ENCODE data around the gene GDAP1L1.
"Not testable (repeated sequence)": the region's sequence is repeated elsewhere in the genome, so short reads cannot be mapped to it uniquely, and the experiment has no call there.

Gene GDAP1L1

DNA sequence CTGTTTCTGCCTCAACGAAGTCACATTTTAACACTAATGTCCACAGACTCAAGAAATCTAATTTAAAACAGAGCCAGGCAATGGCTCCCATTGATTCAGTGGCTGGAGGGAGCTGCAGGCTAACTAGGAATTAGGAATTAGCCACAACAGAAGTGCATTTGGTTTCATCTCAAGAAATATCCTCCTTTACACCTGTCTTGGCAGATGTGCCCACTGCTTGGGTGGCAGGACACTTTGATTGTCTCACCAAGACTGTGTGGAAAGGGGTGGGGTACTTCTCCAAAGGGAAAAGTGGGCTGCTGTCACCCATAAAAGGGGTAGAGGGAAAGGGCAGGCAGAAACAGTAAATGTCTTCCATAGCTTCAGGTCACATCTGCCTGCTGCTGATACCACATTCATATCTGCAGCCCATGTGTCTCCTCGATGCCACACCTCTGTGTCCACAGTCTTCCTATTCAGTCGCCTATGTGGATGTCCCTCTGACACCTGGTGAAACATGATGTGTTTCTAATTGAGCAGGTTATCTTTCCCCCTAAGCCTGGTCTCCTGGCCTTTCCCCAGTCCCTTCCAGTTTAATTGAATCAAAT, 25.6 kb upstream of the GDAP1L1 start:
- no peak for DNase-seq

DNA sequence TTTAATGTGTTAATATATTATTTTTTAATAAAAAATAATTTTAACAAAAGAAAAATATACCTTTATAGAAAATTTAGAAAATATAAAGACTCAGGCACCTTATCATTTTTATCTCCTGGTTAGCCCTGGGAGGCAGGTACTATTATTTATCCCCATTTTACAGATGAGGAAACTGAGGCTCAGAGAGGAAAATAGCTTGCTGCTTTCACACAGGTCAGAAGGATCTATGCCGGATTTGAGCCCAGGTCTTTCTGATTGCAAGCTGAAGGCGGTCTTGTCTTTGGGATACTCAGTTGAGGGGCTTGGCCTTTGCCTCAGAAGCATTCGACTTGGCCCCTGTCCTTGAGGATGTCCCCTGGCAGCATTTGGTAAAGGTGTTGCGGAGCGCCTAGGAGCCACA, 25.1 kb upstream of the GDAP1L1 start:
- DNase-seq, result no peak

DNA sequence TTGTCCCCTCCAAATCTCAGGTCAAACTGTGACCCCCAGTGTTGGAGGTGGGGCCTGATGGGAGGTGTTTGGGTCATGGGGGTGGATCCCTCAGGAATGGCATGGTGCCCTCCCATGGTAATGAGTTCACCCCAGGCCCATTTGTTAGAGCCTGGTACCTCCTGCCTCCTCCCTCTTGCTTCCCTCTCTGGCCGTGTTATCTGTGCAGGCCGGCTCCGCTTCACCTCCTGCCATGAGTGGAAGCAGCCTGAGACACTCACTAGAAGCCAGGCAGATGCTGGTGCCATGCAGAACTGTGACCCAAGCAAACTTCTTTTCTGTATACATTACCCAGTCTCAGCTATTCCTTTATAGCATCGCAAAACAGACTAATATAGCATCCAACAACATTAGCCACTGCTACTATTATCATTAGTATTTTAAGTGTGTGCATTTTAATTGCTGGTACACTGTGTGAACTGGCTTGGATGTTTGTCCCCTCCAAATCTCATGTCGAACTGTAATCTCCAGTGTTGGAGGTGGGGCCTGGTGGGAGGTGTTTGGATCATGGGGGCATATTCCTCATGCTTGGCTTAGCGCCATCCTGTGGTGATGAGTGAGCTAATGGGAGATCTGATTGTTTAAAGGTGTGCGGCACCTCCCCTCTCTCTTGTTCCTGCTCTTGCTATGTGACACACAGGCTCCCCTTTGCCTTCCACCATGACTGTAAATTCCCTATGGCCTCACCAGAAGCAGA, 24.3 kb upstream of the GDAP1L1 start:
- DNase-seq, result no peak

DNA sequence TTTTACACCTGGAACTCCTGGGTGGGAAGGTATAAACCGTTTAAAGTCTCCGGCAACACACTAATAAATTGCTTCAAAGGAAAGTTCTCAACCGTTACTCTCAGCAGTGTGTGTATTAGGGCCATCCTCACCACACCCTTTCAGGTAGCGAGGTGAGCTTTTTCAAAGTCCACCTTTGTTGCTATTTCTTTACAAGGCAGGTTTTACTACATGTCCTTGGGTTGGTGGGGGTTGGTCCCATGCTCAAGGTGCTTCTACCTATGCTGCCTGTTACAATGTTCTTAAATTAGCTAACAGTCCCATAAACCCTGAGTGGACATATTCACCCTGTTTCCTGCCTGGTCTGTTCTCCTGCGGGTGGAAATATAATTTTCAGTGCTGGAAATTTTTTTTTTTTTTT, 23.4 kb upstream of the GDAP1L1 start:
- no peak for DNase-seq

DNA sequence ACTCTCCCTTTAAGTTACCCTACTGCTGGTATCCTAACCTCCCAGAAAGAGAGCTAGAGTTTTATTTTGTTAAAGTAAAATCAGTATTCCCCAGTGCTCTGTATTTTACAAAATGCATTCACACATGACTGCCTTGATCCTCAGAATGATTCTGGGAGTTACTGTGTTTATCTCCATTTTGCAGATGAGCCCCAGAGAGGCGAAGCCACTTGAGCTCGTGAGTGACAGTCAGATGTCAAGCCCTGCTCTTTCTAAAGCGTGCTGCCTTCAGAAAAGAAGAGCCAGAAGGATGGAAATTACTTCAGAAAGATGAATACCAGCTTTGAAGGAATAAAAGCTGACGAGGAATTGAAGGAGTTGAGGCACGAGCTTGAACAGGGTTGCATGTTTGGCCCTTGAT, 22.5 kb upstream of the GDAP1L1 start:
- DNase-seq, result no peak

DNA sequence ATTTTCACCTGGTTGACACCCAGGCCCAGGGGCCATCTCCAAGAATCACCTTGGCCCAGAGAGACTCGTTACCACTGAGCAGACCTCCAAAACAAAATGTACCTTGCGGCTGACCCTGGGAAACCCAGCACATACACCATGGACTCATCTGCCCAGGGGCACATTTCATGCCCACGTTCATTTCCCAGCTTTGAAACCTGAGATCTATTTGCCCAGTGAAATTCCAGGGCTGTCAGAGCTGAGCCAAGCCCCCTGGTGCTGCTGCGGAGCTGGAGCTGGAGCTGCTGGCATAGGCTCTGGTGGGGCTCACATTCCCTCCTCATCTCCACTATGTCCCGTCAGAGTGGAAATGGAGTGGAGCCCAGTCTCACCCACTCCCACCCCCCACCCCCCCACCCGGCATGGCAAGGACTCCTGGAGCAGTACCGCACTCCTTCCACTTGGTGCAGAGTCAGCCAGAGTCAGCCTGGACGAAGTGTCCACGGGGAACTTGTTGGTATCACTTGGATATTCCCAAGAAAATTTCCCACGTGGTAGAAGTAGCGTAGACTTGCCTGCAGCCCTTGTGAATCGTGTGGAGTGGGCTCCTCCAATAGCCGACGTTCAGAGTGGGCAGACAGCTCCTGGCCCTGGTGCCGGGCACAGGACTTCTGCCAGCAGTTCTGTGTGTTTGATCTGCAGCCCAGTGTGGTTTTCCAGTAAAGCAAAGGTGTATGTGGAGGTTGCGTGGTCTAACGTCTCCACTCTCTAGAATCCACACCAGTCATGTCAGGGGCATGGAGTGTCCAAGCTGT, 18.4 kb upstream of the GDAP1L1 start:
- DNase-seq, result no peak

DNA sequence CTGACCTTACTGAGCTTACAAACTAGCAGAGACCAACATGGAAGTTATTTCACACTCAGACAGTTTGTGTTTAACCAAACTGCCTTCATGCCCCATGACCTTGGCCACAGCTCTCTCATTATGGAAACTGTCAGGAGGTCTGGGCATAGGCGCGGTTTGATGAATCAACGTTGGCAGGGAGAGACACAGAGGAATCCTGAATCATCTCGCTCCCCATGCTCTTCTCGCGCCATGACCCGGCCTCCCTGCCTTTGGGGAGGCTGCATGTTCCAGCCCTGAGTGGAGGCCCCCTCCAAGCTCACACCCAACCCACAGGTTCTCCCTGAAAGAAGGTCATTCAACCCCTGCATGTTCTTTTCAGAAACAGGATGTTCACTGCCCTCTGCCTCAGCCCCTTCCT, 15.9 kb upstream of the GDAP1L1 start:
- DNase-seq, result no peak

DNA sequence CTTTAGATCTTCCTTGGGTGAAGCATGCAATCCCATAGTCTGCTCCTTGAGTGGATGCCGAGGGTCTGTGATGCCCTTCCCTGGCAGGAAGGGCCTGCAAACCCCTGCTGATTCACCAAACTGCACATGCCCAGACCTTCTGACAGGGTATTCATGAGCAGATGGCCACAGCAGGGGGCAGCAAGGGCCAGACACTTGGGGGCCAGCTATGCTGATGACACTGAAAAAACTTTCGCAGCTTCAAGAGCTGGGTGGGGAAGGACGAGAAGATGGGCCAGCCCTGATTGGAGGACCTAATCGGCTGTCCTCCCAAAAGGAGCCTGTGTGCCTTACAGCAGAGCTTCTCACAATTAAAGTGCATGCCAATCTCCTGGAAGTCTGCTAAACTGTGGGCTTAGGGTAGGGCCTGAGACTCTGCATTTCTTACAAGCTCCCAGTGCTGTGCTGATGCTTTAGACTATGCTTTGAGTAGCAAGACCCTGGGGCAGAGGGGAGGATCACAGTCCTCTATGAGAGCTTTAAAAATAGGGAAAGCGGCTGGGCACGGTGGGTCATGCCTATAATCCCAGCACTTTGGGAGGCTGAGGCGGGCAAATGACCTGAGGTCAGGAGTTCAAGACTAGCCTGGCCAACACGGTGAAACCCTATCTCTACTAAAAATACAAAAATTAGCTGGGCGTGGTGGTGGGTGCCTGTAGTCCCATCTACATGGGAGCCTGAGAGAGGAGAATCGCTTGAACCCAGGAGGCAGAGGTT, 15.2 kb upstream of the GDAP1L1 start:
- no peak for DNase-seq

DNA sequence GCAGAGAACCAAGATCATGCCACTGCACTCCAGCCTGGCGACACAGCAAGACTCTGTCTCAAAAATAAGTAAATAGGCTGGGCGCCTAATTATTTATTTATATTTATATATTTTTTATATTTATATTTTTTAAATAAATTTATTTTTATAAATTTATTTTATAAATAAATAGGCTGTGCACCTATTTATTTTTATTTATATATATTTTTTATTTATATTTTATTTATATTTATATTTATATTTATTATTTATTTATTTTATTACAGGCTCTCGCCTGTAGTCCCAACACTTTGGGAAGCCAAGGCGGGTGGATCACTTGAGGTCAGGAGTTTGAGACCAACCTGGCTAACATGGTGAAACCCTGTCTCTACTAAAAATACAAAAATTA, 14.6 kb upstream of the GDAP1L1 start:
- DNase-seq, result not testable (repeated sequence)

DNA sequence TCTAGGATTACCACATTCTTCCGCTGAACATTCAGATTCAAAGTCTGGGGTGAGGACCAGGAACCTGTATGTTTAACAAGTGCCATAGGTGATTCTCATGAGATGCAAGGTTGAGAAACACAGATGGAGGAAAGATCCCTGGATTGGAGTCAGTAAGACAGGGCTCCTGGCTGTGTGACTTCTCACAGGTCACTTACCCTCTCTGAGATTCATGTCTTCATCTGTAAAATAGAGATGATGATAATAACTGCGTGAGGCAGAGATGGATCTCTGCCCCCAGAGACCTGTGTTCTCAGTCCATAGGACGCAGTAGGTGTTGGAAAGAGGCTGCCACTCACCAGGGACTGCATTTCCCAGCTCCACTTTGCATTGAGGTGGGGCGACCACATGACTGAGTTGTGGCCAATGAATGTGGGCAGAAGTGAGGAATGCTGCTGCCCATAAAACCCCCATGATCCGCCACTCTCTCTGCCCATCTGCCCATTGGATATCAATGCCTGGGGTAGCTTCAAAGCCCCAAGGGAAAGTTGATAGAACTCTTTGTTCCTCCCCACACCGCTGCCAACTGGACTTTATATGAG, 13.6 kb upstream of the GDAP1L1 start:
- DNase-seq, result no peak

DNA sequence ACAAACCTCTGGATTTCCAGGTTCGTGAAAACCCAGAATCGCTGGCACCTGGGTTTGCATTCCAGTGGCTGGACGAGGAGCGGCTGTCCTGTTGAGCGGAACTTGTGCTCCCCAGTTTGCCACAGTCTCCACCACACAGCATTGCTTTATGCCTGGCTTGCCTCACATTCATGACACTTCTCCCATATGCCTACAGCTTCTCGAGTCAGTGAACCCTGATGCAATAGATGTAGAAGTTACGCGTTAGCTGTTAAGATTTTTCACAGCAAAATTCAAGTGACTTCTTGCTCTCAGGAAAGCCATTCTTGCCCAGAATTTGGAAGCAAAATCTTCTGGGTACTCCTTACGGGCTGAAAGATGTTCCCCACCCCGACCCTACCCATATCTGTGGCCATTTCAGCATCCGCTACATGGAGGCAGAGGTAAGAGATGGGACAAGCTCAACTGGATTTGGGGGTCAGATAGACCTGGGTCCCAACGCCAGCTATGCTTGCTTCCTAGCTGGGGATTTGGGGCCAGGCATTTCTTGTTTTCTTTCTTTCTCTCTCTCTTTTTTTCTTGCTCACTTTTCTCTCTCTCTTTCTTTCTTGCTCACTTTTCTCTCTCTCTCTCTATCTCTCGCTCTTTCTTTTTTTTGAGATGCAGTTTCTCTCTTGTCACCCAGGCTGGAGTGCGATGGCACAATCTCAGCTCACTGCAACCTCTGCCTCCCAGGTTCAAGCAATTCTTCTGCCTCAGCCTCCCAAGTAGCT, 12.4 kb upstream of the GDAP1L1 start:
- DNase-seq, result no peak

DNA sequence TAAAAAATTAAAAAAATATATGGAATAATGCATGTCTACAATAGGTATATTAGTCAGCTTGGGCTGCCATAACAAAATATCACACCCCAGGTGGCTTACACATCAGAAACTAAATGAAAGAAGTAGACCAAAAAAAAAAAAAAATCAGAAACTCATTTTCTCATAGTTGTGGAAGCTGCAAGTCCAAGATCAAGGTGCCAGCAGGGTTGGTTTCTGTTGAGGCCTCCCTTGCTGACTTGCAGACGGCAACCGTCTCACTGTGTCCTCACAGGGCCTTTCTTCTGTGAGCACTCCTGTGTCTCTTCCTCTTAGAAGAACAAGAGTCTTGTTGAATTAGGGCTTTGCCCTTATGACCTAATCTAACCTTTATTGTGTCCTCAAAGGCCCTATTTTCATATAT, 11.4 kb upstream of the GDAP1L1 start:
- no peak for DNase-seq

DNA sequence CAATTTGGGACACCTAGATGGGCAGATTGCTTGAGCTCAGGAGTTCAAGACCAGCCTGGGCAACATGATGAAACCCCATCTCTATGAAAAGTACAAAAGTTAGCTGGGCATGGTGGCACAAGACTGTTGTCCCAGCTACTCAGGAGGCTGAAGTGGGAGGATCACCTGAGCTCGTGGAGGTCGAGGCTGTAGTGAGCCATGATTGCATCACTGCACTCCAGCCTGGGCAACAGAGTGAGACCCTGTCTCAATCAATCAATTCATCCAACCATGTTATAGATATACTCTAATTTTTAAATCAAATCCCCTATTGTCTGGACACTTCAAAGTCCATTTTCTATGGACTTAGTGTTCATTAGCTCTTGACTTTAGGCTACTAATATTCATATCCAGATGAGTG, 10.3 kb upstream of the GDAP1L1 start:
- not testable (repeated sequence) for DNase-seq

DNA sequence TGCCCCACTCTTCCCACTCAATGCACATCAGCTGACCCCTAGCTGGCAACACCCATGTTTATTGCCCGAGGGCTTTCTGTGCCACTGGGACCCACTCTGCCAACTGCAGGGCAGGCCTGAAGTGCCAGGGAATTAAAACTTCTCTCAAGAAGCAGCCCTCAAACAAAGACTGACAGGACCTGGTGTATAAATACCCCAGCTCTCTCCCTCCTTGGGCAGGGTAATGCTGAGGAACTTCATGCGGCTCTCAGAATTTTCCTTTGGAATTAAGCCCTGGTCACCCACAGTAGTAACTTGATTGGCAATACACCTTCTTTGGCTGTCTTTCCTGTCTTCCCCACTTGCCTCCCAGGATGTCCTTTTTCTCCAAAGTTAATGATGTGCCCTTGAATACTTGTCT, 5.3 kb upstream of the GDAP1L1 start:
- DNase-seq, result no peak

DNA sequence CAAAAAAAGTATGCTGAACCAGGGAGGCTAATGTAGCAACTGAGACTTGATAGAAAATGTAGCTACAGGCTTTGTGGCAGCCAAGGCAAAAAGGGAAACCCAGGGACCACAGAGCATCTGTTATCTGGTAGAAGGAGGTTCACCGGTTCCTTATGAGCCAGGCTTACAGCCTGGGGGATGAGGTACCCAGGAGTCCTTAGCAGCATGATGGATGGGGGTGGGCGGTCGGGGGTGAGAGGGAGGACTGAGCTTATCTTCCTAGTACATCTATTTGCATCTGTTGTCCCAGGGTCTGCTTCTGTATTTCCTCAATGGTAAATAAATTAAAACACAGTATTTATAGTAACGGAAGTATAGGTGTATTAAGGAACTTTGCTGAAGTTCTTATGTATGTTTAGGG, 1.1 kb upstream of the GDAP1L1 start:
- DNase-seq, result no peak

DNA sequence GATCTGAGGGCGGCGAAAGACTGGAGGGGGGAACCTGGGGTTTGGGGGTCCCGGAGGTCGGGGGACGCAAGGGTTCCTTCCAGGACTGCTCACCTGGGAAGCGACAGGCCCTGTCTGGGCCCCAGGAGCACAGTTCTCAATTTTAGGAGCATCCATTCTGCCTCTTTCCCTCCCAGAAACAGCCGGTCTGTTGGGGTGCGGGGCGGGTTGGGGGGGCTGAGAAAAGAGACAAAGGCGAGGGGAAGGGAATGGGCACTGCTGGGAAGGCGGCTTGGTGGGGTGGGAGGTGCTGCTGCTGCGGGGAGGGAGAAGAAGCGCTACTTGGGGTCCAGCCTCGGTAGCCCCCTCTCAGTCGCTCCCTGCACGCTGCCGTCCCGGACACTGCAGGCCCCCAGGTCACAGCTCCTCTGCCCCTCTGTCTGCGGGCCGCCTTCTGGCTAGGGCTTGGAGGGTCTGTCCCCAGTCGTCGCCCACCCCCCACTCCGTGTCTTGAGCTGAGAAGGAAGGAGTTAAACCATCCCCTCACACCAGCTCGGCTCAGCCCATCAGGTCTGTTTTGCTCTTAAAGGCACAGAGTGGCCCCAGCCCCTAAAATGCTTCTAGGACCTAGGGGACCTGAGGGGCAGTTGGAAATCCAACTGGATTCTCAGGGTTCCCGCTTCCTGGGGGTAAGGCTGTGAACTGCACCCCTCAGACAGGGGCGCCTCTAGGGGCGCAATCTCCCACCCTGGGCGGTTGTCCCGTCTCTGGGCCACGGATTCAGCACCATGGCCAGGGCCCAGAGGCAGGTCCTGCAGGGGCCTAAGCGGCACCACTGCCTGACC, 690 bp downstream of the GDAP1L1 start:
- DNase-seq, result no peak

DNA sequence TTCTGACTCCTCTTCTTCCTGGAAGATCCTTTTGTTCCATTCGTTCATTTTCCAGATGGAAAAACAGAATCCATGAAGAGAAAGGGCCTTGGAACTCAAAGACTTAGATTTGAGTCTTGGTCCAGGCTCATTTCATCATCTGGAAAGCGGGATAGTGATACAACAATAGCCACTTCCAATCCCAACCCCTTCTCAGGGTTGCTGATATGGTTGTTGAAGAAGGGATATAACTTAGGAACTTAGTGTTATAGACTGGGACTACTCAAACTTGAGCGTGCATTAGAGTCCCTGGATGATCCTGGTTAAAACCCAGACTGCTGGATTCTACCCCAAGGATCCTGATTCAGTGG, 1.3 kb downstream of the GDAP1L1 start:
- no peak for DNase-seq

DNA sequence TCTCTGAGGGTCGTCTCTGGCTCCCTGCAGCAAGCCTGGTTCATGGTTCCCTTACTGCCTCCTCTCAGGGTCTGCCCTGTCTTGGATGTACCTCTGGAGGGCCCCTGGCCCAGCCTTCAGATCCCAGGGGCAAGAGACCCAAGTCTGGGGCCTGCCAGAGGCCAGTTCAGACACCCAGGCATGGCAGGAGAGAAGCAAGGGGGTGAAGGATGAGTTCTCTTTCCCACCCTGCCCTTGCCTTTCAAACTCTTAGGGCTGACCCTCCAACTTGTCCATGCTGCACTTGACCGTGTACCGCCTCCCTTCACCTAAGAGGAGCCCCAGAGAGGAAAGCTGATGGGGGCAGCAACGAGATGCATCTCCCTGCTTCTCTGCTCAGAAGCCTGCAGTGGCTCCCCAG, 4.2 kb downstream of the GDAP1L1 start:
- DNase-seq, result no peak

DNA sequence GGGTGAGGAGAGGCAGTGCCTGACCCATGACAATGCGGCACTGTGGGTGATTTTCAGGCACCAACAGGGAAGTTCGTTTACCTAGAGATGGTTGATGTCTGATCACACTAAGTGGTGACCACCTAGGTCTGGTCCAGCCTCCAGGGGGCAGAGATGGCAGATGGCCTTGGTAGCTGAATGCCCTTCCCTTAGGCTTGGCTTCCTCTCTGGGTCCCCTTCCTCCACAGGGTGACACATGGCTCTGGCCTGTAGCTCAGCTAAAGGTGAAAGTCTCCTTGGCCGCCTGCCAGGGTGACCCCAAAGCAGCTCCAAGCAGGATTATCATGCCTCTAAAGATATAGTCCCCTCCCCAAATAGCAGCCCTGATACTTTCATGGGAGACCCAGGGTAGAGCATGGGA, 6.4 kb downstream of the GDAP1L1 start:
- DNase-seq, result no peak

DNA sequence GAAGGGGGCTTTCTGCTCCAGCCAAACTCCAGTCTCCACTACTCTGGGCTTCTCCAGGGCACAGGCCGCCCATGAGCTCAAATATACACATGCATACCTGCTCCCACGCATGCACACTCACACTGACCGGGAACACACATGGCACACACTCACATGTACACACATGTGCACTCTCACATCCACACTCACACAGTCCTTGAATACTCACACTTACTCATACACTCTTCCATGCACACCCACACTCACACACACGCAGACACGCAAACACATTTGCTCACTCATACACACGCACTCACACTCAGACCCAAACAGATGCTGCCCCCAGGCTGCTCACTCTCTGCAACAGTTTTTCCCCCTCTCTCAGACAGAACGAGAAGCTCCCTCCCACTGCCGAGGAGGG, 7.0 kb downstream of the GDAP1L1 start:
- DNase-seq, result no peak

DNA sequence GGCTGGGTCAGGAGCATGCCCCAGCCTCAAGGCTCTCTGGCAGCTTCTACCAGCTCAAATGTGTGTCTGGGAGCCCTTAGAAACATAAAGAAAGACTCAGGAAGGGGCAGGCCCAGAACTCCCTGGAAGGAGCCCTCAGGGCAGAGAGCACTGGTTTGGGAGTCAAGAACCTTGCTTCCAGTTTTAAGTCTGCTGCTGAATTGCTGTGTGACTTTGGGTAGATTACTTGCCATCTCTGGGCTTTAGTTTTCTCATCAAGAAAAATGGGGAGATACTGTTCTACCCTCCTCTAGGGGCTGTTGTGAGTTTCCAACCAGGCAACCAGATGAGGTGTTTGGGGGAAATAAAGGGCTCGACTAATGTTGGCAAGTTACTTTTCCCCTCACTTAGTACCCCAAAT, 8.8 kb downstream of the GDAP1L1 start:
- no peak for DNase-seq

DNA sequence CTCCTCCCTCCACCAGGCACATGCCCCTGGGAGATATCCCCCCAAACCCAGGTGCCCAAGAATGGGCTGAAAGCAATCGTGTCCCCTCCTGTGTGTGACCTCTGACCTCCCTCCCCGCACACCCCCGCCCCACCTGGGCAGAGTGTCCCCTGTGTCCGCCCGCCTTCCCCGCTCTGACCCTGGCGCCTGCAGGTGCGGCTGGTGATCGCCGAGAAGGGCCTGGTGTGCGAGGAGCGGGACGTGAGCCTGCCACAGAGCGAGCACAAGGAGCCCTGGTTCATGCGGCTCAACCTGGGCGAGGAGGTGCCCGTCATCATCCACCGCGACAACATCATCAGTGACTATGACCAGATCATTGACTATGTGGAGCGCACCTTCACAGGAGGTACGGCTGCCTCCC, 9.9 kb downstream of the GDAP1L1 start:
- DNase-seq, result no peak

Data from T1000 (cell line).